K562 (cell line): ENCODE measurements around the gene TBXAS1. TPM values are rescaled to one million over a fixed set of nuclear protein-coding genes. Genes with fewer than 3 reads are reported as not detected.

ENCODE experiments used
- ATAC-seq: fragments of 200-7000 bp; cut with Tn5 transposase; 3 replicates; pipeline ENCODE4 v1.9.1; 2020; ENCODE audit warnings: moderate library complexity
- BruUV-seq: library from RNA; stranded (reverse); fragments of 400-500 nt; replicated peaks from 2 replicates; lab custom pipeline; 2021; lab: Mats Ljungman, UMichigan
- CTCF ChIA-PET: fragments of 300-600 bp; formaldehyde crosslinking; extraction: SDS; loops from one replicate; lab custom pipeline; 2021; ENCODE audit warnings: low intra/inter-chr PET ratio; lab: Yijun Ruan, JAX
- POLR2A ChIA-PET: fragments of 300-600, 350-650 bp; sonication (Branson Sonifier 250); formaldehyde crosslinking; extraction: SDS; loops from one replicate; lab custom pipeline; 2021; ENCODE audit warnings: antibody characterized with exemption, inconsistent platforms; lab: Yijun Ruan, JAX
- DNase-seq, 4 experiments: peaks; one replicate each; pipeline versions ENCODE4 v3.0.0 to v3.0.0-alpha.2; 2011 to 2018; ENCODE audit warnings: low spot score in 3 of 4, mixed read lengths in 3 of 4; ENCODE audit errors: extremely low read depth in 1 of 4
- FAIRE-seq: peaks from 2 replicates; lab custom pipeline; 2011; peaks lifted over from hg19 to GRCh38; lab: Jason Lieb, UNC
- H2AFZ ChIP-seq: 2 replicates; pipeline ENCODE4 v1.6.0; 2011; ENCODE audit warnings: low read depth, low read length, control low read depth, inconsistent platforms
- H3K27ac ChIP-seq: fragments of 200-600 bp; 3 replicates; pipeline ENCODE4 v1.8.0; 2011; ENCODE audit warnings: low read depth, mild to moderate bottlenecking, control low read depth, inconsistent platforms, low read length, moderate library complexity, mixed read lengths; ENCODE audit errors: extremely low read depth
- H3K27me3 ChIP-seq, 2 experiments: fragments of 300-600 bp in 1 of 2; 2 replicates in 1 of 2; 3 replicates in 1 of 2; pipeline versions ENCODE4 v1.6.0 to v1.8.0; 2011; ENCODE audit warnings: inconsistent platforms in 2 of 2, low read length in 2 of 2, mild to moderate bottlenecking in 1 of 2, mixed read lengths in 1 of 2, moderate library complexity in 1 of 2; ENCODE audit not compliant: control insufficient read depth in 2 of 2, insufficient read depth in 2 of 2
- H3K36me3 ChIP-seq: fragments of 300-600 bp; 3 replicates; pipeline ENCODE4 v1.8.0; 2011; ENCODE audit warnings: mild to moderate bottlenecking, low read length, inconsistent platforms; ENCODE audit not compliant: control insufficient read depth, insufficient read depth
- H3K4me1 ChIP-seq, 2 experiments: fragments of 200-600 bp in 1 of 2; replicated peaks in 1 of 2; 2 replicates in 1 of 2; 3 replicates in 1 of 2; pipeline versions ENCODE4 v1.5.1 to v1.8.0; 2011; ENCODE audit warnings: inconsistent platforms in 2 of 2, low read length in 2 of 2, mild to moderate bottlenecking in 1 of 2, mixed read lengths in 1 of 2, moderate library complexity in 1 of 2; ENCODE audit not compliant: control insufficient read depth in 2 of 2, insufficient read depth in 2 of 2
- H3K4me2 ChIP-seq: 2 replicates; pipeline ENCODE4 v1.6.1; 2011; ENCODE audit warnings: low read length, control low read depth, inconsistent platforms, mixed read lengths; ENCODE audit not compliant: insufficient read depth
- H3K4me3 ChIP-seq: fragments of 200-600 bp; sonication (generic), shearing (Covaris generic); 2 replicates; pipeline ENCODE4 v1.5.1; 2016; ENCODE audit warnings: control low read depth, inconsistent platforms
- H3K79me2 ChIP-seq: fragments of 200-600 bp; 3 replicates; pipeline ENCODE4 v1.8.0; 2011; ENCODE audit warnings: low read length, inconsistent platforms; ENCODE audit not compliant: control insufficient read depth, insufficient read depth
- H3K9ac ChIP-seq, 2 experiments: 2 replicates each; pipeline versions ENCODE4 v1.6.0 to v1.6.1; 2011; ENCODE audit warnings: low read depth in 2 of 2, low read length in 2 of 2, control low read depth in 1 of 2, inconsistent platforms in 1 of 2, mild to moderate bottlenecking in 1 of 2, mixed read lengths in 1 of 2; ENCODE audit not compliant: insufficient read depth in 1 of 2
- H3K9me1 ChIP-seq: one replicate; pipeline ENCODE4 v1.6.0; 2011; ENCODE audit warnings: inconsistent platforms, mild to moderate bottlenecking, low read length, moderate library complexity; ENCODE audit not compliant: control insufficient read depth, insufficient read depth
- H3K9me3 ChIP-seq: replicated peaks from 2 replicates; pipeline ENCODE4 v1.5.1; 2011; ENCODE audit warnings: low read depth, low read length, inconsistent platforms; ENCODE audit not compliant: control insufficient read depth, insufficient read depth
- H4K20me1 ChIP-seq: replicated peaks from 2 replicates; pipeline ENCODE4 v1.6.1; 2011; ENCODE audit warnings: low read length, inconsistent platforms, mixed read lengths; ENCODE audit not compliant: control insufficient read depth, insufficient read depth
- CBX3 ChIP-seq, 2 experiments: IDR thresholded peaks; 1 replicate in 1 of 2; 2 replicates in 1 of 2; pipeline ENCODE4 v1.6.1; 2012; ENCODE audit warnings: inconsistent platforms in 2 of 2, low read length in 2 of 2, borderline replicate concordance in 1 of 2, control low read depth in 1 of 2
- E2F6 ChIP-seq, 2 experiments: IDR thresholded peaks; 2 replicates each; pipeline ENCODE4 v1.6.1; 2011; ENCODE audit warnings: borderline replicate concordance in 1 of 2, control low read depth in 1 of 2, low read depth in 1 of 2, low read length in 1 of 2, mild to moderate bottlenecking in 1 of 2, mixed read lengths in 1 of 2, moderate library complexity in 1 of 2; ENCODE audit not compliant: insufficient read depth in 1 of 2, insufficient read length in 1 of 2, poor library complexity in 1 of 2, severe bottlenecking in 1 of 2; ENCODE audit errors: extremely low read depth in 1 of 2
- FOXM1 ChIP-seq, 2 experiments: fragments of 450-650 bp in 1 of 2; sonication (generic) in 1 of 2; formaldehyde crosslinking in 1 of 2; IDR thresholded peaks; 2 replicates each; pipeline versions ENCODE4 v1.6.1 to v1.9.0; 2017 to 2022; ENCODE audit warnings: low read depth in 2 of 2, mild to moderate bottlenecking in 2 of 2, missing genetic modification reagents in 1 of 2, moderate library complexity in 1 of 2
- HOXB6 ChIP-seq: fragments of 250-450 bp; sonication (Bioruptor Pico); IDR thresholded peaks from 2 replicates; pipeline ENCODE4 v1.5.1; 2022; ENCODE audit warnings: mild to moderate bottlenecking, borderline replicate concordance
- RBM25 ChIP-seq: fragments of 200-400 bp; formaldehyde crosslinking; IDR thresholded peaks from 2 replicates; pipeline ENCODE4 v1.6.1; 2018; ENCODE audit warnings: low read length, low read depth, moderate library complexity; ENCODE audit not compliant: severe bottlenecking
- TCFL5 ChIP-seq: fragments of 250-450 bp; sonication (Bioruptor Pico); conservative IDR thresholded peaks from 2 replicates; pipeline ENCODE4 v1.6.1; 2021; ENCODE audit warnings: mild to moderate bottlenecking, moderate library complexity, matching md5 sums
- TRIM28 ChIP-seq: fragments of 450-650 bp; IDR thresholded peaks from 2 replicates; pipeline ENCODE4 v1.6.1; 2017
- ZFP1 ChIP-seq: fragments of 450-650 bp; formaldehyde crosslinking; IDR thresholded peaks from 2 replicates; pipeline ENCODE4 v1.4.0; 2020; ENCODE audit warnings: mild to moderate bottlenecking, mixed read lengths
- ZNF143 ChIP-seq: sonication (generic); formaldehyde crosslinking; IDR thresholded peaks from 2 replicates; pipeline ENCODE4 v1.9.0; 2022; ENCODE audit warnings: mild to moderate bottlenecking, missing genetic modification reagents
- ZNF740 ChIP-seq, 3 experiments: fragments of 200-800 bp in 1 of 3; sonication (Bioruptor generic) in 1 of 3; sonication (generic) in 1 of 3; formaldehyde crosslinking in 1 of 3; IDR thresholded peaks; 2 replicates each; pipeline versions ENCODE4 v1.6.1 to v1.8.0; 2016 to 2022; ENCODE audit warnings: mild to moderate bottlenecking in 2 of 3, missing compliant biosample characterization in 2 of 3, missing genetic modification characterization in 2 of 3, missing genetic modification reagents in 1 of 3
- WGBS: fragments of 100-300 bp; shearing (Covaris generic); methylation state at CpG from one replicate; pipeline ENCODE4 v1.1.6; 2016; ENCODE audit warnings: low coverage, mixed read lengths; ENCODE audit not compliant: insufficient coverage; ENCODE audit errors: missing lambda C conversion rate; 5-methylcytosine and 5-hydroxymethylcytosine counted together
- in situ Hi-C: fragments of 300-500 bp; cut with MboI; formaldehyde crosslinking; loops from 4 replicates; pipeline ENCODE4 v1.15.0; 2018; ENCODE audit warnings: inconsistent platforms, mixed read lengths
- intact Hi-C: fragments of 100-400 bp; cut with micrococcal nuclease; formaldehyde crosslinking; loops from 2 replicates; pipeline ENCODE4 v1.14.2; 2022
- polyA plus RNA-seq, 8 experiments: library from polyadenylated mRNA; depleted of rRNA in 4 of 8; stranded (reverse) in 5 of 8; unstranded in 3 of 8; fragments of >200 nt; fragmentation: Nextera tagmentation in 2 of 8; fragmentation: Illumina TruSeq in 1 of 8; extraction: Ambion mirVana in 2 of 8; extraction: Trizol in 1 of 8; gene quantifications; 2 replicates each; pipeline versions ENCODE4 v1.2.1 to v1.2.3, GENCODE V29; 2011 to 2014; ENCODE audit warnings: inconsistent platforms in 1 of 8, missing spikeins in 1 of 8
- total RNA-seq, 7 experiments: library from RNA; depleted of rRNA in 6 of 7; stranded (reverse); fragments of >200 nt in 6 of 7; fragmentation: Illumina TruSeq in 2 of 7; extraction: Trizol in 2 of 7; gene quantifications; 2 replicates each; pipeline versions ENCODE4 v1.2.1 to v1.2.3, GENCODE V29; 2011 to 2021; ENCODE audit warnings: low replicate concordance in 1 of 7

The TBXAS1 gene
- total and polyA plus RNA-seq, 9 of the 15 experiments (the other 6 are each of a cell fraction or from before 2014, with no cell fraction given), result 1.1 to 8.3 (median 1.9) TPM

GRCh38 chr7:140067052-140067451, 238.0 kb downstream of the TBXAS1 start:
- Histone ChIP-seq H2AFZ (no peak overlapping the region), H3K27ac (no peak overlapping the region), H3K36me3 (no peaks in the 10 kb centered on the region), H3K4me1 (peaks cover 0 to 13% of the 10 kb centered on the region in 2 experiments; a peak in 2 of 5 replicates), H3K4me3 (no peak overlapping the region), H3K9me1 (no peaks in the 10 kb centered on the region), H3K27me3 (peaks cover 0 to 3% of the 10 kb centered on the region in 2 experiments; a peak in 1 of 5 replicates)
- no peak for FAIRE-seq
- CTCF ChIA-PET, result no interaction called here
- intact Hi-C loops, result no loop called here
- no TSS peak for BruUV-seq
- 18% methylated on average over 2 of the region's 2 CpGs for WGBS
- no peak for TF ChIP-seq TCFL5 (CRISPR knock-in tag)
- no peak for TF ChIP-seq E2F6 (IDR thresholded peaks at IDR 0.05; ENCODE audit: borderline replicate concordance in 1 of 2, extremely low read depth in 1 of 2, insufficient read depth in 1 of 2, insufficient read length in 1 of 2, low read depth in 1 of 2, low read length in 1 of 2, poor library complexity in 1 of 2, severe bottlenecking in 1 of 2)
- no peak for TF ChIP-seq ZNF143 (CRISPR knock-in tag)
- 0 out of 3 replicates have a peak, but pooled peaks of 1 of the 2 experiments have one; percentile 45 for TF ChIP-seq CBX3 (IDR thresholded peaks at IDR 0.05; ENCODE audit: borderline replicate concordance in 1 of 2, low read length in 2 of 2)
- TF ChIP-seq ZFP1 (CRISPR knock-in tag), result peak; percentile 92
- no peak for TF ChIP-seq FOXM1 (IDR thresholded peaks at IDR 0.05; ENCODE audit: low read depth)
- TF ChIP-seq FOXM1 (CRISPR knock-in tag; IDR thresholded peaks at IDR 0.05; ENCODE audit: low read depth), result no peak
- no peak for TF ChIP-seq RBM25
- TF ChIP-seq TRIM28, result peak; percentile 84
- no peak for TF ChIP-seq ZNF740 (CRISPR knock-in tag; IDR thresholded peaks at IDR 0.05)
- no peak for TF ChIP-seq ZNF740 (tag; IDR thresholded peaks at IDR 0.05)
- no peak for TF ChIP-seq HOXB6 (CRISPR knock-in tag)
- TF ChIP-seq, all 486 proteins: peak for 3
- DNase-seq (no peak), ATAC-seq (no peak)
- Histone ChIP-seq H4K20me1 (no peaks in the 10 kb centered on the region), H3K9ac (no peak overlapping the region), H3K9me3 (peaks cover 11% of the 10 kb centered on the region; the same call in 1 of the 2 replicates), H3K79me2 (peaks cover 7% of the 10 kb centered on the region; the same call in 2 of the 3 replicates), H3K4me2 (no peak overlapping the region)
- in situ Hi-C loops, result no loop called here
- POLR2A ChIA-PET, result no interaction called here
